ENCODE results near the gene RPL35.
A peak's percentile ranks its signal among the peaks of the same experiment; 100 is the strongest.

The RPL35 gene

DNA sequence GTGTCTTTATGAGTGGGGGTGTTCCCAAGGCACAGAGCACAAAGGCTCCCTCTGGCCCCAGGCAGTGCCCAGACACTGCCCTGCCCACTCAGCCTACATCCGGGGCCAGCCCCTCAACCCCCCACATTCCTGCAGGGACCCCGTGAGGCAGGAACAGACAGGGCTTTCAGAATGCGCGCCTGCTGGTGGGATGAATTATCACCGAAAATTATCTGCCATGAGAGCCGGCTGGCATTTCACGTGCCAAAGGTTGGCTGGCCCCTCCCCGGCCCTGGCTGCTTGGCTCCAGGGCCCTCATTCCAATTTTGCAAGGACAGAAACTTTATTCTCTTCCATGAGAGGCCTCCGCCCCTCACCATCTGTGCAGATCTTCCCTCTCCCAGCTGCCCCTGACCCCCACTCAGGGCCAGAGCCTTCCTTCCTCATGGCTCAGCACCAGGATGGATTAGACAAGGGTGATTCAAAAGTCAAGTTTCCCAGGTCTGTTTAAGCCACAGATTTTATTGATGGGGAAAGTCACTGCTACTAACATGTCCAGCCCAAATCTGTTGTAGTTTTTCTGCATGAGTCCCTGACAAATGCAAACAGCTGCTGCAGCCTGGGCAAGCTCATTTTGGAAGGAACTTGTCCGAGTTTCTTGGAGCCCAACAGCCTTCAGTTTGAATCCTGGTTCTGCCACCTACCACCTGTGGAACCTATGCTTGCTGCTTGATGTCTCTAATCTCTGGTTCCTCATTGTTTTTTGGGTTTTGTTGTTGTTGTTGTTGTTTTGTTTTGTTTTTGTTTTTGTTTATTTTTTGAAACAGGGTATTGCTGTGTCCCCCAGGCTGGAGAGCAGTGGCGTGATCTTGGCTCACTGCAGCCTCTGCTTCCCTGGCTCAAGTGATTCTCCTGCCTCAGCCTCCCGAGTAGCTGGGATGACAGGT, 40.8 kb downstream of the RPL35 start:
- no peak for DNase-seq (ENCODE audit: low read depth, low spot score)

DNA sequence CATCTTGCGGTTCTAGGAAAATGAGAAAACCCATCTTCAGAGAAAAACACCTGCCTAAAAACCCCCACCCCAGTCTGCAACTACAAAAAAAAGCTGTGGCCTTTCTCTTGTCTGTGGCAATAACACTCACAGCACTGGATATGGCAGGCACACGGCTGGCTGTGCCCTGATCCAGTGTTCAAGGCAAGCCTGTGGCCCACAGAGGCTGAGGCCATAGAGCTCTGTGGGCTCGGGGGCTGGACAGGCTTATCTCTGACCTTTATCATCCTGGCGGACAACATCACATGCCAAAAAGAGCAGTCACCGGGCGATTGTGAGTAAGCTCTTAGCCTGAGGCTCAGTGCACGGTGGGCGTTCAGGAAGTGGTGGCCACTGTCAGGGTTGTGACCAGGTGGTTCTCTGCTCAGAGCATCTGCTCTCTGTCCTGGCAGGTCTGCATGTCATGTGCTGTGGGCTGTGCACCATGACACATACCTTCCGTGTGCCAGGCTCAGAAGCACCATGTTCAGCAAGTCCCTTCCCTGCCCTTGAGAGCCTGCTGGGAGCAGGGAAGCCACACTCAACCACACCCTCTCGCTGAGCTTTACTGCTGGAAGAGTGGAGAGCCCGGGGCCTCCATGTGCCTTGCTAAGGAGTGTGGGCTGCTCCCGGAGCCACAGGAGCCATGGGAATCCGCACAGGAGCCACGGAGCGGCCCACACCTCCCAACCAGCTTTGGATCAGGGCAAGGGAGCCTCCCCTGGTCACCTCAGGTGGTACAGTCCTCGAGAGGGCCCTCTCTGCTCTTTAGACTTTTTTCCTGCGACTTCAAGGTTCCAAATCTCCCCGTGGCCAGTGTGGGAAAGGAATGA, 43.1 kb downstream of the RPL35 start:
- peak; percentile 89 for DNase-seq (ENCODE audit: low read depth, low spot score)

- no peak for DNase-seq (ENCODE audit: low read depth, low spot score)
Measured at GRCh38 chr9:124815601-124816000, 46.2 kb downstream of the RPL35 start.

DNA sequence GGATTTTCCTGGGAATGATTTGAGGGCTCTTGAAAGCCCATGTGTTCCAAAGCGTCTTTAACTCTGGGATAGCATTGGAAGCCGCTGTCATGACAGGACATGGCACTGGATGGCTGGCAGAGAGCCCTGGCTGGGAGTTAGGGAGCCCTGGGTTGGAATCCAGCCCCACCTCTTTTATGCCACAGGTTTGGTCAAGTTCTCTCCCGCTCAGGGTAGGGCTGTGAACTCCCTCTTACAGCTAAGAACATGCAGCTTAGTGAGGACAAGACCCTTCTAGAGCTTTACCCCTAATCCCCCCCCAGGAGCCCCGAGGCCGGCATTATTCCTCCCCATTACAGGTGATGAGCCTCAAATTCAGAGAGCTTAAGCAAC, 47.6 kb downstream of the RPL35 start:
- DNase-seq (ENCODE audit: low read depth, low spot score), result no peak

DNA sequence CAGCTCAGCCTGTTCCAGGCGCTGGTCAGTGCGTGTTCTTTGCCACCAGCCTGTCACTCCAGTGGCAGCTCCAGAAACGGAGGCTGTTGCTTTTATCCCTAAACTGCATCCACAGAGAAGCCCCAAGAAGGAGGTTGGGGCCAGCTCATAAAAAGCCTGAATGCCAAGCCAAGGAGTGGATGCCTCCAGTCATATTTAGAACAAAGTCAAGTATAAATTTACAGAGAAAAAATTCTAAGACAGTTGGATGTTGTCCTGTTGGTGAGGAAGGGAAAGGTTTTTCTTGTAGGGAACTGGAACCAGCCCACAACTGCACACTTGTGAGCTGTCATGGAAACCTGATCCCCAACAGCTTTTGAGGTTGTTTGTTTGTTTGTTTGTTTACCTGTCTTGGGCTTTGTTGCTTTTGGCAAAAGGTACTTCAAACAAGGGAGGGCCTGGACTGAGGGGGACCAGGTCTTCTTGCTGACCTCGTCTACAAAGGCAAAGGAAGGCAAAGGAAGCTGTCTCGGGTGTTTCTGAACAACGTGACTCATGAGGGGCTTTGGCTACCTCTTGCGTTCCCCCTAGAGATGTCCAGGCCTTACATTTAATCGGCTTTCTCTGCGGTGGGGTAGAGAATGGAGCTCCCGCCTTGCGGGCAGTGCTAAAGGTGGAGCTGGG, 48.1 kb downstream of the RPL35 start:
- peak; percentile 39 for DNase-seq (ENCODE audit: low read depth, low spot score)

- peak; percentile 40 for DNase-seq (ENCODE audit: low read depth, low spot score)
Measured at GRCh38 chr9:124813041-124813440, 48.7 kb downstream of the RPL35 start.

GRCh38 chr9:124812441-124812876, 49.3 kb downstream of the RPL35 start:
- peak; percentile 93 for DNase-seq (ENCODE audit: low read depth, low spot score)

DNA sequence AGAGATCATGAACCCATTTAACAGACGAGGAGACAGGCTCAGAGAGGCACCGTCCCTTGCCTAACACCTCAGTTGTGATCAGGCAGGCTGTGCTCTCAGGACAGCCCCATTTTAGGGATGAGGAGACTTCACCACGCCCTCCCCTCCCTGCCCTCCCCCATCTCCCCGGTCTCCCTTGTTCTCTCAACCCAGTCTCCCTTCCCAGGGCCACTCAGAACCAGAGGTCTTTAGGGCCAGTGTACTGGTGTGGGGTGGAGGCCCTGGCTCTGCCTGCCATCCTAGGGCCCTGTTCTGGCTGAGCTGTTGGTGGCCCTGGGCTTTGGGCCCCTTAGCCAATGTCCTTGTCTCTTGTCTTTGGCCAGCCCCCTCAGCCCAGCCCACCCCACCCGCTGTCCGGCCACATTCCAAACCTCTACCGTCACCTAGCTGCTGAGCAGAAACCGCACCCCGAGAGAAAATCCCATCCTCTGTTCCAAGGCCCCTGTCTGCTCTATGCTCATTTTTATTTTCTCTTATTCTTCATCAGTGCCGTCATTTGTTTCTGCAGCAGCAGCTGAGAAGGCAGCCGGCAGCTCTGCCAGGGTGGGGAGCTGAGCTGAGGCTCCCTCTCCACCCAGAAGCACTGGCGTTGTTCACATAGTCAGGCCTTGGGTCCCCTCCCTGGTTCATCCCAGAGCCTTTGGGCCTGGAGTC, 50.9 kb downstream of the RPL35 start:
- DNase-seq (ENCODE audit: low read depth, low spot score), result peak; percentile 93

DNA sequence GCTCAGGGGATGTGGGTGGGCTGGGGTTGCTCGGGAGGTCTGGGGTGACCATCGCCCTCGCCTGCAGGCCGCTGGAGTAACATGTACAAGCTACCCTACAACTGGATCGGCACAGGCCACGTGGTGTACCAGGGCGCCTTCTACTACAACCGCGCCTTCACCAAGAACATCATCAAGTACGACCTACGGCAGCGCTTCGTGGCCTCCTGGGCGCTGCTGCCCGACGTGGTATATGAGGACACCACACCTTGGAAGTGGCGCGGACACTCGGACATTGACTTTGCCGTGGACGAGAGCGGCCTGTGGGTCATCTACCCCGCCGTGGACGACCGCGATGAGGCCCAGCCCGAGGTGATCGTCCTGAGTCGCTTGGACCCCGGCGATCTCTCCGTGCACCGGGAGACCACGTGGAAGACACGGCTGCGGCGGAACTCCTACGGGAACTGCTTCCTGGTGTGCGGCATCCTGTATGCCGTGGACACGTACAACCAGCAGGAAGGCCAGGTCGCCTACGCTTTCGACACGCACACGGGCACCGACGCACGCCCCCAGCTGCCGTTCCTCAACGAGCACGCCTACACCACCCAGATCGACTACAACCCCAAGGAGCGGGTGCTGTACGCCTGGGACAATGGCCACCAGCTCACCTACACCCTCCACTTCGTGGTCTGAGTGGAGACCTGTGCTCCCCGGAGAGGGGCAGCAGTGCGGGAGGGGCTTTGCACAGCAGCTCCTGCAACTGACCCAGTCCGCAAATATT, 51.8 kb downstream of the RPL35 start:
- no peak for DNase-seq (ENCODE audit: low read depth, low spot score)

DNA sequence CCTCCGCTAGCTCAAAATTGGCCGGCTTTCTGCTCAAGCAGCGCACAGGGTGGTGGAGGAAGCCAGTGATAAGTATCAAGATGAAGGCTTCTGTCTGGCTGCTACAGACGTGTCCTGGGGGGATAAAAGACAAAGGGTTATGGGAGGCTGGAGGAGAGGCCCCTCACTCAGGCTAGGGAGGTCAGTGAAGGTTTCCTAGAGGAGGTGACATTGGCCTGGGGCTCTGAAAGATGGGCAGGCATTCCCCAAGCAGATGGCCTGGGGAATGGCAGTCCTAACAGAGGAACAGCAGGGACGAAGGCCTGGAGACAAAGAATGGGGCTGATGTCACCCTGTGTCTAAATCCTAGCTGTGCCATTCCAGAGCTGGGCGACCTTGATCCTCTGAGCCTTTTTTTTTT, 52.5 kb downstream of the RPL35 start:
- peak; percentile 89 for DNase-seq (ENCODE audit: low read depth, low spot score)

GRCh38 chr9:124808246-124808956, 53.4 kb downstream of the RPL35 start:
- peak; percentile 46 for DNase-seq (ENCODE audit: low read depth, low spot score)
